SK-MEL-5 (cell line): ENCODE results near the gene OR52E5. TPM values are rescaled to one million over a fixed set of nuclear protein-coding genes. Genes with fewer than 3 reads are reported as not detected.

Source experiments
- DNase-seq: peaks from one replicate; pipeline ENCODE4 v3.0.0-alpha.2; 2016; ENCODE audit warnings: low read depth, low spot score
- in situ Hi-C: cut with HindIII; loops from 2 replicates; pipeline ENCODE4 v1.10.0; 2016; ENCODE audit warnings: low sequenced_read_pairs, high pct_unique_total_duplicates, low pct_unique_long_range_greater_than_20kb
- total RNA-seq: library from RNA; depleted of rRNA; stranded (reverse); fragments of >200 nt; shearing (Covaris generic); gene quantifications from 2 replicates; pipeline ENCODE4 v1.2.3, GENCODE V29; 2014; rRNA removed

OR52E5 gene
- total RNA-seq, 1 experiment from 2014 or later, result not detected

GRCh38 chr11:5929571-5930368, 36.8 kb downstream of the OR52E5 start:
- DNase-seq, result no peak
- in situ Hi-C loops, result no loop called here

GRCh38 chr11:5930614-5931013, 37.6 kb downstream of the OR52E5 start:
- in situ Hi-C loops, result no loop called here

GRCh38 chr11:5931061-5931460, 38.1 kb downstream of the OR52E5 start:
- in situ Hi-C loops, result no loop called here
- no peak for DNase-seq

More at GRCh38 chr11:5930614-5931013, 37.6 kb downstream of the OR52E5 start:
- DNase-seq, result no peak

- in situ Hi-C loops, result no loop called here
- DNase-seq, result no peak
These were observed 39.7 kb downstream of the OR52E5 start for GRCh38 chr11:5932671-5933070.

- in situ Hi-C loops, result no loop called here
- DNase-seq, result no peak
These were observed 40.1 kb downstream of the OR52E5 start for GRCh38 chr11:5933116-5933515.

- DNase-seq, result no peak
These were observed 45.0 kb downstream of the OR52E5 start for GRCh38 chr11:5937868-5938602.

GRCh38 chr11:5938603-5938965, 45.6 kb downstream of the OR52E5 start:
- in situ Hi-C loops, result no loop called here
- DNase-seq, result no peak

More at GRCh38 chr11:5937868-5938602, 45.0 kb downstream of the OR52E5 start:
- in situ Hi-C loops, result no loop called here

GRCh38 chr11:5940748-5941147, 47.7 kb downstream of the OR52E5 start:
- in situ Hi-C loops, result no loop called here
- no peak for DNase-seq

- DNase-seq, result no peak
- in situ Hi-C loops, result no loop called here
These were observed 48.9 kb downstream of the OR52E5 start, which contains the start of gene OR56A3 for GRCh38 chr11:5941951-5942350. TSS of gene OR56A3 (plus strand) at chr11:5942251. CDS start at chr11:5947347, 5,096 bp downstream.

Other genes with a start within 250 kb of the OR52E5 start
- gene TRIM5, start 208.1 kb upstream of the OR52E5 start, total RNA-seq, result 18.6 and 21.1 TPM in 2 replicates
- gene TRIM22, start 203.4 kb upstream of the OR52E5 start, total RNA-seq, result 3.9 TPM in 2 replicates
- gene OR56B1, start 156.8 kb upstream of the OR52E5 start, total RNA-seq, result not detected in 2 replicates
- not detected in 2 replicates for gene OR52N4, start 139.0 kb upstream of the OR52E5 start, total RNA-seq
- gene OR52N5, start 109.9 kb upstream of the OR52E5 start, total RNA-seq, result not detected in 2 replicates
- gene OR52N1, start 101.9 kb upstream of the OR52E5 start, total RNA-seq, result not detected in 2 replicates
- gene OR52N2, start 84.3 kb upstream of the OR52E5 start, total RNA-seq, result not detected in 2 replicates
- gene OR52E6, start 51.3 kb upstream of the OR52E5 start, total RNA-seq, result not detected in 2 replicates
- gene OR52E8, start 35.5 kb upstream of the OR52E5 start, total RNA-seq, result not detected in 2 replicates
- not detected in 2 replicates for gene OR52E4, start 12.6 kb upstream of the OR52E5 start, total RNA-seq
- not detected in 2 replicates for gene OR56A3, start 49.0 kb downstream of the OR52E5 start, total RNA-seq
- gene OR56A5, start 75.3 kb downstream of the OR52E5 start, total RNA-seq, result not detected in 2 replicates
- not detected in 2 replicates for gene OR52L1, start 93.8 kb downstream of the OR52E5 start, total RNA-seq
- gene OR56A4, start 113.7 kb downstream of the OR52E5 start, total RNA-seq, result not detected in 2 replicates
- gene OR56A1, start 137.6 kb downstream of the OR52E5 start, total RNA-seq, result not detected in 2 replicates
- not detected in 2 replicates for gene OR56B4, start 214.5 kb downstream of the OR52E5 start, total RNA-seq